VCaP (cell line): Measurements from ENCODE around the gene RHEBL1.
"Not testable (repeated sequence)": the region's sequence is repeated elsewhere in the genome, so short reads cannot be mapped to it uniquely, and the experiment has no call there.

ENCODE experiments used
- H3K27ac ChIP-seq: fragments of 450-650 bp; 2 replicates; pipeline ENCODE4 v1.5.1; 2017
- CTCF ChIP-seq: fragments of 450-650 bp; conservative IDR thresholded peaks from 2 replicates; pipeline ENCODE4 v1.5.1; 2017; ENCODE audit warnings: mild to moderate bottlenecking, moderate library complexity

The RHEBL1 gene

GRCh38 chr12:49066120-49066519, 3.7 kb downstream of the RHEBL1 start:
- TF ChIP-seq CTCF, result no peak
- H3K27ac ChIP-seq, result no peak overlapping the region

GRCh38 chr12:49064767-49065152, 5.0 kb downstream of the RHEBL1 start:
- no peak for TF ChIP-seq CTCF
- H3K27ac ChIP-seq, result no peak overlapping the region

GRCh38 chr12:49061916-49062315, 7.9 kb downstream of the RHEBL1 start:
- not testable (repeated sequence) for H3K27ac ChIP-seq

GRCh38 chr12:49061157-49061650, 8.6 kb downstream of the RHEBL1 start:
- peak overlapping the region; percentile 99 for H3K27ac ChIP-seq
- TF ChIP-seq CTCF, result no peak

GRCh38 chr12:49060237-49061156, 9.3 kb downstream of the RHEBL1 start, which contains the start of gene KMT2D:
TSS of gene KMT2D (minus strand) at chr12:49060794. CDS start at chr12:49055324, 5,470 bp downstream.
- peak within 1 kb of the TSS; percentile 99 for H3K27ac ChIP-seq
- peak; percentile 29 for TF ChIP-seq CTCF

GRCh38 chr12:49059299-49060171, 10.2 kb downstream of the RHEBL1 start:
- TF ChIP-seq CTCF, result no peak
- peak overlapping the region; percentile 99 for H3K27ac ChIP-seq

- H3K27ac ChIP-seq, result peak overlapping the region; percentile 99
- TF ChIP-seq CTCF, result no peak
Observed at GRCh38 chr12:49059045-49059298, 10.8 kb downstream of the RHEBL1 start.
